Activated T-cell treated with anti-CD3 and anti-CD28 coated beads, Interleukin-2, amount 50 U/mL, for 1 hour (primary cell): Measurements from ENCODE around the gene NUP88.

Experiments used
- DNase-seq: peaks from one replicate; pipeline ENCODE4 v3.0.0-alpha.2; 2020

NUP88 gene

GRCh38 chr17:5354310-5354709, 65.2 kb downstream of the NUP88 start:
- DNase-seq: no peak

- DNase-seq: no peak
These were observed 66.7 kb downstream of the NUP88 start for GRCh38 chr17:5352681-5353289.

- no peak for DNase-seq
These were observed 74.5 kb downstream of the NUP88 start for GRCh38 chr17:5344914-5345313.
